ENCODE measurements around the gene NIM1K.
"Not testable (repeated sequence)": the region's sequence is repeated elsewhere in the genome, so short reads cannot be mapped to it uniquely, and the experiment has no call there.

NIM1K gene

GRCh38 chr5:43192558-43193180 lies 644 bp downstream of the NIM1K start:
- peaks cover 8% of the 10 kb centered on the region for H3K4me1 ChIP-seq (ENCODE audit: control insufficient read depth, insufficient read depth, low read length)
- peaks cover 2% of the 10 kb centered on the region for H3K27me3 ChIP-seq (ENCODE audit: control insufficient read depth, insufficient read depth, low read length)
- H3K36me3 ChIP-seq (ENCODE audit: control insufficient read depth, insufficient read depth, low read length): no peaks in the 10 kb centered on the region
- H3K4me3 ChIP-seq (ENCODE audit: low read length): peak overlapping the region; percentile 14
- H3K9ac ChIP-seq (ENCODE audit: low read length): peak overlapping the region; percentile 37
- H3K9me3 ChIP-seq (ENCODE audit: control insufficient read depth, low read length): no peaks in the 10 kb centered on the region

DNA sequence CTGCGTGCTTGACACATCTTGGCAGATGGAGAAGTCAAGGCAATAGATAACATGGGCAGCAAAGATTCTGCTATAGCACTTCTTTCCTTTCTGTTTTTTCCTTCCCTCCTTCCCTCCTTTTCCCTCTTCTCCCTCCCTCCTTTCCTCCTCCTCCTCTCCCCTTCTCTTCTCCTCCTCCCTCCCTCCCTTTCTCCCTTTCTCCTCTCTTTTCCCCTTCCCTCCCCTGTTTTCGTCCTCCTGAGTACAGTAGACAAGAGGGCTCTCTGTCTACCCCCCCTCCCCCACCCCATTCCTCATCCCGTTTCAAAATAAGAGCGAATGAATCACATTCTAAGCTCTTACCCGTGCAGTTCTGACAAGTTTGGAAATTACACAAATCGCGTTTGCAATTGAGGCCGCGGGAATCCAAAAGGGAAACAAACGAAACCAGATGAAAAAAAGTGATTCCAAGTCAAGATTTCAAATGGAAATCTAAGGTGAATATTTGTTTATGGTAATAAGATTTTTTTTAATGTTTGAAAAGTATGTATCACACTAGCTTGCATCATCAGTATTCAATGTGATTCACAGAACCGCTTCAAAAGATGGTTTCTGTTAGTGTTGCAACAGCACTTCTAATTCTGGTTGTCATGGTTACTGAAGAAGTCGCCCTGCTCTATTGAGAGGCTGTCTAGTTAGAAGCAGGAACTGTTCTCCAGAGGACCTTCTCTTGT lies 1.3 kb downstream of the NIM1K start:
- Histone ChIP-seq H3K4me1 (ENCODE audit: control insufficient read depth, insufficient read depth, low read length) (peaks cover 8% of the 10 kb centered on the region), H3K4me3 (ENCODE audit: low read length) (peak overlapping the region; percentile 14), H3K9ac (ENCODE audit: low read length) (peak overlapping the region; percentile 37), H3K27me3 (ENCODE audit: control insufficient read depth, insufficient read depth, low read length) (peaks cover 2% of the 10 kb centered on the region), H3K36me3 (ENCODE audit: control insufficient read depth, insufficient read depth, low read length) (no peaks in the 10 kb centered on the region), H3K9me3 (ENCODE audit: control insufficient read depth, low read length) (no peaks in the 10 kb centered on the region)

GRCh38 chr5:43193894-43194265 lies 1.9 kb downstream of the NIM1K start:
- Histone ChIP-seq H3K27me3 (ENCODE audit: control insufficient read depth, insufficient read depth, low read length) (peaks cover 2% of the 10 kb centered on the region), H3K36me3 (ENCODE audit: control insufficient read depth, insufficient read depth, low read length) (no peaks in the 10 kb centered on the region), H3K9me3 (ENCODE audit: control insufficient read depth, low read length) (no peaks in the 10 kb centered on the region), H3K4me1 (ENCODE audit: control insufficient read depth, insufficient read depth, low read length) (peaks cover 8% of the 10 kb centered on the region), H3K4me3 (ENCODE audit: low read length) (no peak overlapping the region), H3K9ac (ENCODE audit: low read length) (no peak overlapping the region)

DNA sequence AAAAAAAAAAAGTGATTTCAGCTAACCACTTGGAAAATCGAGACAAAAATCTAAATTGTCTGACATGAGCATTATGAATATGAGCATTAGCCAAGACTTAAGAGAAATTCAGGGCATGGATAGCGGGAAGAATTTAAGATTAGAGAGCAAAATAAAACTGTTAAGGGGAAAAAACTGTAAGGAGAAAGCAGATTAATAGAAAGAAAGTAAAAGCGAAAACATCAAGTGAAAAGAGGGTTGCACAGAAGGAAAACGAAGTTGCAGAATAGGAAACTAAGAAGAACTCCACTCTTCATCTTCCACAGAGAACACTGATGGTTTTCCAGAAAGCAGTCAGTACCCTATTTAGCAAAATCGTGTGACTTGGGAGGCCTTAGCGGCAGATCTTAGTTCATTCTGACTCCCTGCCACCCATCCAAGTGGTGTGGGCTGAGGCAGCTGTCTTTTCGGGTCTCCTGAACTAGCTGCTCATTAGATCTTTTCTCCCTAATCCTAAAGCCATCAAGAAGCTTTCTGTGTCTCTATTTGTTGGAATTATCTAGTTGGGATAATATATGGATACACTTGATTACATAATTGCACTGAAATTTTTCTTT lies 3.7 kb downstream of the NIM1K start:
- Histone ChIP-seq H3K9me3 (ENCODE audit: control insufficient read depth, low read length) (no peaks in the 10 kb centered on the region), H3K9ac (ENCODE audit: low read length) (no peak overlapping the region), H3K4me1 (ENCODE audit: control insufficient read depth, insufficient read depth, low read length) (peaks cover 8% of the 10 kb centered on the region), H3K27me3 (ENCODE audit: control insufficient read depth, insufficient read depth, low read length) (peaks cover 2% of the 10 kb centered on the region), H3K4me3 (ENCODE audit: low read length) (no peak overlapping the region), H3K36me3 (ENCODE audit: control insufficient read depth, insufficient read depth, low read length) (no peaks in the 10 kb centered on the region)

DNA sequence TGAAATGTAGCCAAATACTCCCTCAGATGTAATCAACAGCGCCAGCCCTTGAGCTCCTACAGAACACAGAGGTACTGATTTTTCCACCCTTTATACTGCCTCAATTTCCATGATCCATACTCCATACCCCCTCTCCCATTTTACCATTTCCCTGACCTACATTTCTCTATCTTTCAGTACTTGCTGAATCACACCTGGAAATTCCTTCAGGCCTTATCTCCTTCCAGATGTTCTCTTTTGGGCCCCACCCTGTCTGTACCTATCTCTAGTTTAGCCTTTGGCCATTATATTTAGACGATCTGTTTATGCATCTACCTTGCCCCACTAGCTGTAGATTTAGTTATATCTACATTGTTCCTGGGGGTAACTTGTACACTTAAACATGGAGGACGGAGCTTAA lies 5.5 kb downstream of the NIM1K start:
- Histone ChIP-seq H3K4me3 (ENCODE audit: low read length) (no peak overlapping the region), H3K4me1 (ENCODE audit: control insufficient read depth, insufficient read depth, low read length) (peaks cover 4% of the 10 kb centered on the region), H3K27me3 (ENCODE audit: control insufficient read depth, insufficient read depth, low read length) (no peaks in the 10 kb centered on the region), H3K9me3 (ENCODE audit: control insufficient read depth, low read length) (no peaks in the 10 kb centered on the region), H3K36me3 (ENCODE audit: control insufficient read depth, insufficient read depth, low read length) (no peaks in the 10 kb centered on the region), H3K9ac (ENCODE audit: low read length) (no peak overlapping the region)

DNA sequence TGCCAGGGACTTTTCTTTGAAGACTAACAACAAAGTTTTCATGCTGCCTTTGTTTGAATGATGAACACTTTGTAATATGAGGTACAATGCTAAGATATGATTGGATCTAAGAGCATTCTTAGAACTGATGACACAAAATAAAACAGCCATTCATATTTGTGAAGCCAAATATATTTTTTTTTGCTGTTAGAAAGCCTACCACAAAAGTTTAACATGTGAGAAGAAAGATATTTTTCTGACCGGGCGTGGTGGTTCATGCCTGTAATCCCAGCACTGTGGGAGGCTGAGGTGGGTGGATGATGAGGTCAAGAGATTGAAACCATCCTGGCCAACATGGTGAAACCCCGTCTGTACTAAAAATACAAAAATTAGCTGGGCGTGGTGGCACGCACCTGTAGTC lies 9.4 kb downstream of the NIM1K start:
- not testable (repeated sequence) for H3K9me3 ChIP-seq (ENCODE audit: control insufficient read depth, low read length)

DNA sequence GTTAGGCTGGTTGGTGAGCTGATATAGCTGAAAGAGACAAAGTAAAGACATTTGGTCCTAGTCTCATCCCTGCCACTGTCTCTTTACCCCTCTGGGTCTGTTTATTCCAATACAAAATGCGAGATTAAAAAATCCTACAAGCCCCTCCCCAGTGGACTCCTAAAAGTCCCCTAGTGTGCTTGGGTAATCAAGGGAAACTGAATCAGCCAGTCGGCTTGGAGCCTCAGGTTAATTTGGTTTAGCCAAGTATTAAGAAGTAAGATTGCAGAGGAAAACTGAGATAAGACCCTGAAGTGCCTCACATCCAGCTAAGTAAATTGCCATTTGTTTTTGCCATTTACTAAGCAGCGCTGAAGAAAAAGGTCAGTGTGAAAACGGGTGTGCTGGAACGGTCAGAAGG lies 10.4 kb downstream of the NIM1K start:
- Histone ChIP-seq H3K9me3 (ENCODE audit: control insufficient read depth, low read length) (no peaks in the 10 kb centered on the region), H3K4me3 (ENCODE audit: low read length) (no peak overlapping the region), H3K36me3 (ENCODE audit: control insufficient read depth, insufficient read depth, low read length) (no peaks in the 10 kb centered on the region), H3K4me1 (ENCODE audit: control insufficient read depth, insufficient read depth, low read length) (peaks cover 11% of the 10 kb centered on the region), H3K27me3 (ENCODE audit: control insufficient read depth, insufficient read depth, low read length) (no peaks in the 10 kb centered on the region), H3K9ac (ENCODE audit: low read length) (no peak overlapping the region)

More for the DNA sequence above, 9.4 kb downstream of the NIM1K start:
- H3K4me1 ChIP-seq (ENCODE audit: control insufficient read depth, insufficient read depth, low read length): peaks cover 11% of the 10 kb centered on the region
- H3K27me3 ChIP-seq (ENCODE audit: control insufficient read depth, insufficient read depth, low read length); H3K4me3 ChIP-seq (ENCODE audit: low read length); H3K9ac ChIP-seq (ENCODE audit: low read length); H3K36me3 ChIP-seq (ENCODE audit: control insufficient read depth, insufficient read depth, low read length): not testable (repeated sequence)

DNA sequence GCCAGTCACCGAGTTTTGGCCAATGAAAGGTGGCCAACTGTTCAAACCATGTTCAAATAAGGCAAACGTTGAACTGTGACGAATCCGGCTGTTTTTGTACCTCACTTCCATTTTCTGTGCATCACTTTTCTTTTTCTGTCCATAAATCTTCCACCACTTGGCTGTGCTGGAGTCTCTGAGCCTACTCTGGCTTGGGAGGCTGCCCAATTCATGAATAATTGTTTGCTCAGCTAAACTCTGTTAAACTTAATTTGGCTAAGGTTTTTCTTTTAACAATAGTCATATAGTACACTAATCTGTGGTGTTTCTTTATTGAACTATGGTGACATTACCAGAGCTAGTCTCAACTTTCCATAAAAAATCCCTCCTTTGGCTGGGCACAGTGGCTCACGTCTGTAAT lies 11.3 kb downstream of the NIM1K start:
- no peak overlapping the region for H3K4me3 ChIP-seq (ENCODE audit: low read length)
- no peak overlapping the region for H3K9ac ChIP-seq (ENCODE audit: low read length)
- H3K4me1 ChIP-seq (ENCODE audit: control insufficient read depth, insufficient read depth, low read length): peaks cover 11% of the 10 kb centered on the region
- no peaks in the 10 kb centered on the region for H3K9me3 ChIP-seq (ENCODE audit: control insufficient read depth, low read length)
- no peaks in the 10 kb centered on the region for H3K27me3 ChIP-seq (ENCODE audit: control insufficient read depth, insufficient read depth, low read length)
- H3K36me3 ChIP-seq (ENCODE audit: control insufficient read depth, insufficient read depth, low read length): no peaks in the 10 kb centered on the region

DNA sequence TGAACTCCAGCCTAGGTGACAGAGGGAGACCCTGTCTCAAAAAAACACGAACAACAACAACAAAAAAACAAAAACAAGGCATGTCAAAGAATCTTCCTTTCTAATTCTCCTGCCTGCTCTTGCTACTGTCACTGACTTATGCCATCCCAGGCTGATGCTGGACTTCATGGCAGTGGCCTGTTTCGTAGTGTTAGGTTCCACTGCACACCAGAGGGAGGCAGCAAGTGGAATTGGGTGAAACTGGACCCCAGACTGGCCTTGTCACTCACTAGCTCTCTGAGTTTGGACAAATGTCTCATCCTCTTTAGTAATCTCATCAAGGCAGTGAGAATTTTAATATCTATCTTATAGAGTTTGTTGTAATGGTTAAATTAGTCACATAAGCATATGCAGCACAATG lies 12.9 kb downstream of the NIM1K start:
- no peaks in the 10 kb centered on the region for H3K27me3 ChIP-seq (ENCODE audit: control insufficient read depth, insufficient read depth, low read length)
- H3K4me3 ChIP-seq (ENCODE audit: low read length): no peak overlapping the region
- H3K4me1 ChIP-seq (ENCODE audit: control insufficient read depth, insufficient read depth, low read length): peaks cover 22% of the 10 kb centered on the region
- H3K36me3 ChIP-seq (ENCODE audit: control insufficient read depth, insufficient read depth, low read length): no peaks in the 10 kb centered on the region
- H3K9ac ChIP-seq (ENCODE audit: low read length): no peak overlapping the region
- H3K9me3 ChIP-seq (ENCODE audit: control insufficient read depth, low read length): no peaks in the 10 kb centered on the region

GRCh38 chr5:43207601-43208000 lies 15.6 kb downstream of the NIM1K start:
- Histone ChIP-seq H3K27me3 (ENCODE audit: control insufficient read depth, insufficient read depth, low read length) (no peaks in the 10 kb centered on the region), H3K4me3 (ENCODE audit: low read length) (no peak overlapping the region), H3K9ac (ENCODE audit: low read length) (no peak overlapping the region), H3K4me1 (ENCODE audit: control insufficient read depth, insufficient read depth, low read length) (peaks cover 19% of the 10 kb centered on the region), H3K36me3 (ENCODE audit: control insufficient read depth, insufficient read depth, low read length) (no peaks in the 10 kb centered on the region), H3K9me3 (ENCODE audit: control insufficient read depth, low read length) (no peaks in the 10 kb centered on the region)

DNA sequence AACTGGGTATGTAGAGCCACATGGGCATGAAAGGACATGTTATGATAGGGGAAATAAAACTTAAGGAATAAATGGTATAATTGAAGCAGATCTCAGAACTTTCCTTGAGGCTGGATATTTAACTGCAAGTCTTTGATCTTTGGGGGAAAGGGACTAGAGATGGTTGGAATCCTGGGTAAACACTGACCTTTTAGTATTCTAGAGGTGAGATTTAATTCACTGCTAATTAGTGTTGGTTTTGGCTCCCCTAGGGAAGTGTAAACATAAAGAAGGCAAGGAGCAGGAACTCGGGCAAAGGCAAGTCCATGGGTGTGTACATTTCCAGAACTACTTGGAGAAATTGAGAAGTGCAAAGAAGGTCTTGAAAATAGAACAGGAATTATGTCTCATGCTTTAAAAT lies 16.6 kb downstream of the NIM1K start:
- no peaks in the 10 kb centered on the region for H3K9me3 ChIP-seq (ENCODE audit: control insufficient read depth, low read length)
- peaks cover 12% of the 10 kb centered on the region for H3K4me1 ChIP-seq (ENCODE audit: control insufficient read depth, insufficient read depth, low read length)
- H3K9ac ChIP-seq (ENCODE audit: low read length): peak overlapping the region; percentile 48
- no peaks in the 10 kb centered on the region for H3K27me3 ChIP-seq (ENCODE audit: control insufficient read depth, insufficient read depth, low read length)
- H3K36me3 ChIP-seq (ENCODE audit: control insufficient read depth, insufficient read depth, low read length): no peaks in the 10 kb centered on the region
- H3K4me3 ChIP-seq (ENCODE audit: low read length): no peak overlapping the region

DNA sequence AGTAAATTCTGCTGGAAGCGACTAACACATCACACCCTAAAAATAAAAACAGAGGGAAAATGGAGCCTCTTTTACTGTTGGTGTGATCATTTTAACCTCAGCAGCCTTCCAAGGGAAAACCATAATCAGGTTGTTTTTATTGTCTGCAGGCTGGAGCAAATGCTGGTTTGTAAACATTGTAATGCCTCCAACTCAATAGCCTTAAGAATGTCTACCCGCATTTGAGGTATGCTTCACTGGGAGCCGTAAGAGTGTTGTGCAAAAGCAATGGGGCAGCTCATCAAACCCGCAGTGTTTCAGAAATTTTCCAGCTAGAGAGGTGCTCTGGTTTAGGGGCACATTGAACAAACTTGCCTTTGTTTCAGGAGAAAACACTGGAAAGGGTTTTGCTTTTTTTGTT lies 17.0 kb downstream of the NIM1K start:
- H3K9ac ChIP-seq (ENCODE audit: low read length): peak overlapping the region; percentile 48
- no peaks in the 10 kb centered on the region for H3K27me3 ChIP-seq (ENCODE audit: control insufficient read depth, insufficient read depth, low read length)
- peaks cover 12% of the 10 kb centered on the region for H3K4me1 ChIP-seq (ENCODE audit: control insufficient read depth, insufficient read depth, low read length)
- no peaks in the 10 kb centered on the region for H3K9me3 ChIP-seq (ENCODE audit: control insufficient read depth, low read length)
- no peak overlapping the region for H3K4me3 ChIP-seq (ENCODE audit: low read length)
- no peaks in the 10 kb centered on the region for H3K36me3 ChIP-seq (ENCODE audit: control insufficient read depth, insufficient read depth, low read length)
